ENCODE results near the gene GDI1. TPM values are rescaled to one million over a fixed set of nuclear protein-coding genes. Genes with fewer than 3 reads are reported as not detected.
A peak's percentile ranks its signal among the peaks of the same experiment; 100 is the strongest.

GDI1 gene
- total and polyA plus RNA-seq, 2 of the 8 experiments (the other 6 are each of a cell fraction or from before 2014, with no cell fraction given): 83.1 to 136 TPM

DNA sequence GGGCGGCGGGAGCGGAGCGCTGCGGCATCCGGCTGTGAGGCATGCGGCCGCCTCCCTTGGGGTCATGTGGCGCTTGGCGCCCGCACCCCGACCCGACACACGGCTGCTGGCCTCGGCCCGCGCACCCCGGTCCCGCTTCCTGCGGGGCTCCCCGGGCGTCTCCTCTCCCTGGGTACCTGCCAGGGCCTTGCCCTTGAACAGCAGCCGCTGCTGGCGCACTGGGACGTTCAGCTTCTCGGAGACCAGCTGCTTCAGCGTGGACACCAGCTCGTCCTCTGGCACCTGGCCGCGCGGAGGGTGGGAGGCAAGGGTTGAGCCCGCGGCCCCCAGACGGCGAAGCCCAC is 49.1 kb downstream of the GDI1 start:
- no CpG with 5 or more reads among the region's 35 CpGs for WGBS, 2 experiments (ENCODE audit: extremely low coverage in 1 of 2, insufficient coverage in 1 of 2, insufficient read length in 1 of 2, insufficient replicate concordance in 2 of 2, low coverage in 1 of 2, low lambda C conversion rate in 2 of 2, missing lambda C conversion rate in 1 of 2)
- Histone ChIP-seq H3K4me1 (replicated peaks in 1 of 4; ENCODE audit: control insufficient read depth in 3 of 4, insufficient read depth in 4 of 4, low read length in 3 of 4) (peaks cover 0 to 12% (median 3%) of the 10 kb centered on the region in 4 experiments; a peak in 4 of 7 replicates), H4K5ac (ENCODE audit: insufficient read length, low read depth, low read length) (peak overlapping the region; percentile 66), H2BK5ac (ENCODE audit: low read depth, low read length) (no peak overlapping the region), H4K8ac (ENCODE audit: extremely low read depth, insufficient read depth, low read length) (no peak overlapping the region; the same call in 1 of the 2 replicates), H3K27me3 (replicated peaks in 1 of 4; ENCODE audit: control insufficient read depth in 3 of 4, extremely low read depth in 1 of 4, insufficient read depth in 3 of 4, low read length in 3 of 4) (no peaks in the 10 kb centered on the region; a peak in 1 of 7 replicates), H2AK5ac (ENCODE audit: low read depth, low read length) (no peak overlapping the region), H3K18ac (ENCODE audit: extremely low read depth, low read length) (no peak overlapping the region), H2AFZ (ENCODE audit: low read length) (no peak overlapping the region), H3K27ac (ENCODE audit: low read depth, low read length) (no peak overlapping the region), H3K23me2 (ENCODE audit: low read depth, low read length) (no peaks in the 10 kb centered on the region; the same call in 1 of the 2 replicates), H2BK15ac (ENCODE audit: low read length) (no peak overlapping the region), H3K4ac (replicated peaks; ENCODE audit: insufficient read length, low read depth, low read length) (peak overlapping the region; percentile 38), H3K4me2 (ENCODE audit: insufficient read depth in 1 of 2, low read depth in 2 of 2, low read length in 2 of 2) (peak overlapping the region; percentile 68), H3K23ac (ENCODE audit: insufficient read length) (no peak overlapping the region), H3K79me2 (ENCODE audit: control insufficient read depth in 1 of 2, insufficient read depth in 2 of 2, low read length in 2 of 2) (no peaks in the 10 kb centered on the region), H4K20me1 (replicated peaks in 1 of 2; ENCODE audit: control insufficient read depth in 1 of 2, insufficient read depth in 2 of 2, low read length in 2 of 2) (peaks cover 1 to 2% of the 10 kb centered on the region in 2 experiments), H3K4me3 (ENCODE audit: extremely low read depth in 1 of 4, insufficient read depth in 2 of 4, low read depth in 3 of 4, low read length in 4 of 4) (peak overlapping the region; percentile 37 to 81 (median 58)), H3K56ac (replicated peaks; ENCODE audit: insufficient read length, low read depth, low read length) (no peak overlapping the region), H2BK12ac (ENCODE audit: low read depth, low read length) (no peak overlapping the region), H2BK120ac (replicated peaks; ENCODE audit: low read depth, low read length) (no peak overlapping the region), H3K9me3 (ENCODE audit: insufficient read depth in 2 of 2, low read depth in 1 of 2, low read length in 1 of 2) (no peaks in the 10 kb centered on the region), H2BK20ac (ENCODE audit: low read length) (no peak overlapping the region), H3K14ac (ENCODE audit: insufficient read length) (no peak overlapping the region), H3K9ac (replicated peaks in 1 of 4; ENCODE audit: extremely low read depth in 1 of 4, low read depth in 3 of 4, low read length in 3 of 4) (peak overlapping the region; percentile 9 to 47 (median 27); a peak in 5 of 7 replicates), H3K79me1 (ENCODE audit: low read depth, low read length) (no peaks in the 10 kb centered on the region), H4K91ac (replicated peaks; ENCODE audit: insufficient read length, low read length) (no peak overlapping the region), H3K36me3 (ENCODE audit: control insufficient read depth in 2 of 4, insufficient read depth in 4 of 4, low read length in 3 of 4) (peaks cover 0 to 13% (median 0%) of the 10 kb centered on the region in 4 experiments; a peak in 2 of 8 replicates)
- DNase-seq (ENCODE audit: low read depth in 1 of 2, low spot score in 2 of 2) (peak in 1 of 2 experiments; percentile 53), FAIRE-seq (no peak)
- TF ChIP-seq KDM4A (IDR thresholded peaks at IDR 0.05; ENCODE audit: low read depth, low read length, severe bottlenecking) (peak; percentile 51), E2F6 (IDR thresholded peaks at IDR 0.05) (peak; percentile 44; the same call in 1 of the 2 replicates), TEAD4 (IDR thresholded peaks at IDR 0.05; ENCODE audit: low read depth, low read length) (no peak)
- CTCF ChIA-PET (ENCODE audit: partially characterized antibody): interaction anchor here (0.9 to 2.3 kb wide), 3 partner anchors 48 to 113 kb away, joined by 3 to 5 read pairs (median 3); no protein-coding TSS in a partner anchor
- POLR2A ChIA-PET (ENCODE audit: partially characterized antibody): interaction anchor here (0.9 to 2.3 kb wide), 5 partner anchors 27 to 88 kb away, joined by 4 to 8 read pairs (median 6); no protein-coding TSS in a partner anchor

Measured in H1 (cell line).